NCI-H146 (cell line): ENCODE data around the gene ATP8B3.

Source experiments
- DNase-seq: peaks from one replicate; lab custom pipeline; 2025; lab: John Stamatoyannopoulos, UW

The ATP8B3 gene

DNA sequence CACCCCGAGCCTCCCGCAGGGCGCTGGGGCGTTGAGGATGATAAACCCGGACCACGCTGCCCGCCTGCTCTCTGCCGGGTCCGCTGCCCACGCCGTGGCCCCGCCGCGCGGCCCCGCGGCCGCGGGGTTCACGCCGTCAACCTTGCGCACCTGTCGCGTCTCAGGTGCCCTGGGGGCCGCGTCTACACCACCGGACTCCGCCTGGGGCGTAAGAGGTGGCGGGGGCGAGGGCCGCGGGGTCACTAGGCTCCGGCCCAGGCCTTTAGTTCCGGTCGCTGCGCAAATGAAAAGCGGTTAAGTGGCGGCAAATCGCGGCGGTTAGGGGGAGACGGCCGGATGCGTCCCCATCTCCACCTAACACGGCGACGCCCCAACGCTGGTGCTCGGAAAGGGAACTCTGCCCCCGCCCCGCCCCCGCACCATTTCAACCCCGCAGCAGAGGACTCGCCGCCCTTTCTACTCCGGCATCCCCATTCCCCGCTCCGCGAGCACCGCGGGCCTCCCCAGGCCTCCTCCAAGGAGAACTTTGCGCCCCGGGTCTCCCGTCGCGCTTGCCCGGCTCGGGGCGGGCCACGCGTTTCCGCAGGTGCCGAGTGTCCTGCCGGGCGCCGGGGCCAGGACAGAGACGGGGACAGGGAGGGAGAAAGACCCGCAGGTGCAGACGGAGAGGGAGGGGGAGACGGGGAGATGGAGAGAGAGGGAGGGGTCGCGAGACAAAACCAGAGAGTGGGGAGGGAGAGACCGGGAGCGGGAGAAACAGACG is 54.4 kb downstream of the ATP8B3 start:
- no peak for DNase-seq

DNA sequence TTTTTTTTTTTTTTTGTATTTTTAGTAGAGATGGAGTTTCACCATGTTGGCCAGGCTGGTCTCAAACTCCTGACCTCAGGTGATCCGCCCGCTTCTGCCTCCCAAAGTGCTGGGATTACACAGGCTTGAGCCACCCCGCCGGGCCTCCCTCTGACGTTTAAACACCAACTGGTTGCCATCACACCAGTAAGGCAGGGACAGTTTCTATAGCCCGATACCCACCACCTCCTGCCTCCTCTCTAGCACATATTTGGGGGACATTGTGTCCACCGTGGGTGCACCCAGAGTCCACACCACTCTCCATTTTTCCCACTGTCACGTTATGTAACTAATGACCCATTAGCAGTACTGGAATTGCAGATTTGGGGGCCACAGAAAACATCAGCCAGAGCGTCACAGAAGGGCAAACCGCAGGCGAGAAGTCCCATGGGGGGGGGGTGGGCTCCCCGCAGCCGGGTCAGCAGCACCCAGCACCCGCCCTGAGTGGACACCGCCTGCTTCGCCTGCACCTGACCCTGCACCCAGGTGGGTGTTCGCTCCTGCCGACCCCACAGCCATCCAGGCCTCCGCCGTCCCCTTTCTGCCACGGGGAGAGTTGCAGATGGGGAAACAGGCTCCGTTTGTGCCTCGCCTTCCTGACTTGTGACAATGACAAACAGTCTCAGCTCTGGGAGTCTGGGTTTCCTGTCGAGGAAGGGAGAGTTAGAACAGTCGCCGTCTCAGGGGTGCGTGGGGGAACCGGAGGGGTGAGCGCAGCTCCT is 55.2 kb downstream of the ATP8B3 start:
- no peak for DNase-seq

DNA sequence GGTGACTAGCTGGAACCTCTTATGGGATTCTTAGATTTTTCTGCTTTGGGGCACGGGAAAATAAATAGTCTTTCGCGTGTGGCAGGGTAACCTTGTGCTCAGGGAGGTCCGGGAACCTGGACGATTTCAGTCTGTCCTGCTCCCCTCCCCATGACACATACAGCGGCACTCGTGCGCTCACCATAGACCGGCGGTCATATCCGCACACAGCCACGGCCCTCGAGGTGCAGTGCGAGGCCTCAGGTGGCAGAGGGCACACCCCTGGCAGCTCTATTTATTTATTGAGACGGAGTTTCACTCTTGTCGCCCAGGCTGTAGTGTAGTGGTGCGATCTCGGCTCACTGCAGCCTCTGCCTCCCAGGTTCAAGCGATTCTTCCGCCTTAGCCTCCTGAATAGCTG is 55.8 kb downstream of the ATP8B3 start:
- no peak for DNase-seq

DNA sequence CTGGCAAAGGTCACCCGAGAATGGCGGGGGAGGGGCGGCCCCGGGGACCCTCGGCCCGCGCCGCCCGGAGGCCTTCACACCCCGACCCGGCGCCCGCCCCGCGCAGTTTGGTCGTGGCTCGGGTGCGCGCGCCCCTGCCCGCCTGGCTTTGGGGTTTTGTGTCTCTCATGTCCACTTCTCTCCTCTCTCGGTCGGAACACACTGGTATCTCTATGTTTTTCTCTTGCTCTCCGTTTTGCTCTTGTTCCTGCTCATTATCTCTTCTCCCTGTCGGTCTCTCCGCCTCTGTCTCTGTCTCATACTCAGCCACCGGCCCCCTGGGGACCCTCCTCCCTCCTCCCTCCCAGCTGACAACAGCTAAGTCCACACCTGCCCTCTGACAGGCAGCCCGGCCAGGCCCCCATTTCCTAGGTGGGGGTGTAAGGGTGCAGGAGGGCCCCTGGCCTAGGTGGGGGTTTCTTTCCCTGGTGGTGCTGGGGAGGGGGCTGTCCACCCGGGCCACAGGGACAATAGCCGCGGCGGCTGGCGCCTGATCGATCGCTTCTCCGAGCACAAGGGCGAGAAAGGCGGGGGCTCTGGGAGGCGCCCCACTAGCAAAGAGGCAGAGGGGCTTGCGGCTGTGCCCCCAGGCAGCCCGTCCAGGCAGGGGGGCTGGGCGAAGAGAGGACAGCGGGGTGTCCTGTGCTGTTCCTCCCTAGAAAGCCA is 56.5 kb downstream of the ATP8B3 start:
- DNase-seq, result no peak

DNA sequence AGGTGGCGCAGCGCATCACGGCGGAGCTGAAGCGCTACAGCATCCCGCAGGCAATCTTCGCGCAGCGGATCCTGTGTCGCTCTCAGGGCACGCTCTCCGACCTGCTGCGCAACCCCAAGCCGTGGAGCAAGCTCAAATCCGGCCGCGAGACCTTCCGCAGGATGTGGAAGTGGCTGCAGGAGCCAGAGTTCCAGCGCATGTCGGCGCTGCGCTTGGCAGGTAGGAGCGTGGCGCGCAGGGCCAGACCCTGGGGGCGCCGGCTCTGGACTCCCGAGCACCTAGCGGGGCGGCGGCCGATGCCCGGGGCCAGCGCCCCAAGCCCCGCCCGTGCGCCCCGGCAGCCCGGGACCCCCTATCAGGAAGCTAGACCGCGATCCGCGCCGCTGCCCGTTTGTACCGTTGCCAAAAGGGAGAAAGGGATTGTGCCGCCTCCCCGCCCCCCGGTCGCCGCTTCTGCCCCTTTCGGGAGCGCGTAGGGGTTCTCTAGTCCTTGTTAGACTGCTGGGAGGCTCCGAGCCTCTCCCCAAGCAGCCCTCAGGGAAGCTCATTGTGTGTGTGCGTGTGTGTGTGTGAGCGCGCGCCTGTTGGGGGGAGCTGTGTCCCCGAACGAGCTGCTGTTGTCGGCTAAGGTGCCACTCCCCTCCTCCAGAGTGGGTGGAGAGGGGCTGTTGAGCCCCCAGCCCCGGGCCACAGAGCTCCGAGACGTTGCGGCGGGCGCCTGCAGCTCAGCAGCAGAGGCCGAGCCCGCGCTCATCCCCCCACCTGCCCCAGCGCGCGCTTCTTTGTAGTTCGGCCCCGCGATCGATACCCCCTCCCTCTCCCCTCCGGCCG is 57.2 kb downstream of the ATP8B3 start:
- DNase-seq, result no peak

DNA sequence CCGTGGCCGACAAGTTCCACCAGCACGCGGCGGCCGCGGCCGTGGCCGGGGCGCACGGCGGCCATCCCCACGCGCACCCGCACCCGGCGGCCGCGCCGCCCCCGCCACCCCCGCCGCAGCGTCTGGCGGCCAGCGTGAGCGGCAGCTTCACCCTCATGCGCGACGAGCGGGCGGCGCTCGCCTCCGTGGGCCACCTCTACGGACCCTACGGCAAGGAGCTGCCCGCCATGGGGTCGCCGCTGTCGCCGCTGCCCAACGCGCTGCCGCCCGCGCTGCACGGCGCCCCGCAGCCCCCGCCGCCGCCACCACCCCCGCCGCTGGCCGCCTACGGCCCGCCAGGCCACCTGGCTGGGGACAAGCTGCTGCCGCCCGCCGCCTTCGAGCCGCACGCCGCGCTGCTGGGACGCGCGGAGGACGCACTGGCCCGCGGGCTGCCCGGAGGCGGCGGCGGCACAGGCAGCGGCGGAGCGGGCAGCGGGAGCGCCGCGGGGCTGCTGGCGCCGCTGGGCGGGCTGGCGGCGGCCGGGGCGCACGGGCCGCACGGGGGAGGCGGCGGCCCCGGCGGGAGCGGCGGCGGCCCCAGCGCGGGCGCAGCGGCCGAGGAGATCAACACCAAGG is 57.9 kb downstream of the ATP8B3 start:
- no peak for DNase-seq

DNA sequence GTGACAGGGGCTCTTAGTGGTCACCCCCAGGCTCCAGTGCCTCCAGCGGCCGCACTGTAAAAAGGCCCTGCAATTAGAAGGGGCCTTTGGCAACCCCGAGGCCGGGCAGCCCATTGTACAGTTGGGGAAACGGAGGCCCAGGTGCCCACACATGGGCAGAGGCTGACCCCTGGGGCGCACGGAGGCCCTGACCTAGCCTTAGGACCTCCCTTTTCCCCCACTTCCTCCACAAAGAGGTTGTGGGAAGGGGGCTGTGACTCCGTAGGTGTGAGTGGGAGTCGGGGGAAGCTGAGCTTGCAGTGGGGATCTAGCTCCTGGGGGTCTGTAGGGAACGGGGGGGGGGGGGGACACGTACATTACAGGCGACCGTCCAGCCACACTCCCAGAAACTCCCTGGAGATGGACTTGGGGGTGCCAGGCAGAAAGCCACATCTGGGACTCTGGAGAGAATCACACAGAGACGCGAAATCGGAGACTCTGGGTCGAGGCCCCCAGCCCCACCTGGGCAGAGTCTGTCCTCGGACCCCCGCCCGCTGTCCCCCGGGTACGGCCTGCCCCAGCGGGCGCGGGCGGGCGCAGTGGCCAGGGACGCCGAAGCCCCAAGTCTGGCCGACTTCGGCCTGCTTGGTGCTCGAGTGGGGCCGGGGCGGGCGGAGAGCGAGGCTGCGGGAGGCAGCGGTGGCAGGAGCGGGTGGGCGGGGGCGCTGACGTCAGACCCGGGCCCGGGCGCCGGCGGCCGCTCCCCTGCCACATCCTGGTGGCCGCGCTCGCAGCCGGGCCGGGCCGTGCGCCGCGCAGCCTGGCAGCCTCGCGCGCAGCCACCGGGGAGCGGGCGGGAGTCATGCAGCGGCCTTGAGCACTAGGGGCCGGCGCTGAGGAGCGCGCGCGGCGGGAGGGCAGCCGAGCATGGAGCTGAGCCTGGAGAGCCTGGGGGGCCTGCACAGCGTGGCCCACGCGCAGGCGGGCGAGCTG is 59.0 kb downstream of the ATP8B3 start, which contains the start of gene ONECUT3:
TSS of gene ONECUT3 (plus strand) at position 750 of the 972 bp plus-strand sequence. CDS start at position 907, 157 bp downstream.
- DNase-seq, result no peak

DNA sequence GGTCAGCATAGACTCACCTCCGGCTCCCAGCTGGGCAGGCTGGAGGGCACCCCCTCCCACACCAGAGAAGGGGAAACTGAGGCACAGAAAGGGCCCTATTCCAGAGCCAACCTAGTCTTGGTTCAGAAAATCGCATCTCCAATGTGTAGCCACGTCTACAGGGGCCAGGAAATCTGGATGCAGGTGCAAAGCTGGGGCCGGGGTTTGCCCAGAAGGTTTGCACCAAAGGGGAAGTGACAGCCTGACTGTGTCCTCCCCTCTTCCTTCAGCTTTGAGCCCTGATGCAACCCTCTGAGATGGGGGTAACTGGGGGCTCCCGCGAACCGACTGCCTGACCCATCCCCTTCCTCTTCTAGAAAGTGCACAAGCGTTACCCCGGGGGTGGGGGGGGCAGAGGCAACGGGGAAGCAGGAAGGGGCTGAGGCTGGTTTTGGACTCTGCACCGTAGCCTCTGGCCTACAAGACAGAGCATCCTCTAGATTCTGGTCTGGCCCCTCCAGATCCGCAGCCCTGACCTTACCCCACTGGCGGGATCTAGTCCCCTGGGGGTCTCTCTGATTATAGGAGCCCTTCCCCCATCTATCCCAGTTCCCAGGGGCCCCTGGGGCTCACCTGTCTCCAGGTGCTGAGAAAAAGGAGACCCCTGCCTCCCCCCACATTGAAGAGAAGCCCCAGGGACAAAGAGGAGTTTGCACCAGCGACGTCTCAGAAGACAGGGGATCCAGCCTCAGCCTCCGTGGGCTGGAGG is 59.9 kb downstream of the ATP8B3 start:
- no peak for DNase-seq

DNA sequence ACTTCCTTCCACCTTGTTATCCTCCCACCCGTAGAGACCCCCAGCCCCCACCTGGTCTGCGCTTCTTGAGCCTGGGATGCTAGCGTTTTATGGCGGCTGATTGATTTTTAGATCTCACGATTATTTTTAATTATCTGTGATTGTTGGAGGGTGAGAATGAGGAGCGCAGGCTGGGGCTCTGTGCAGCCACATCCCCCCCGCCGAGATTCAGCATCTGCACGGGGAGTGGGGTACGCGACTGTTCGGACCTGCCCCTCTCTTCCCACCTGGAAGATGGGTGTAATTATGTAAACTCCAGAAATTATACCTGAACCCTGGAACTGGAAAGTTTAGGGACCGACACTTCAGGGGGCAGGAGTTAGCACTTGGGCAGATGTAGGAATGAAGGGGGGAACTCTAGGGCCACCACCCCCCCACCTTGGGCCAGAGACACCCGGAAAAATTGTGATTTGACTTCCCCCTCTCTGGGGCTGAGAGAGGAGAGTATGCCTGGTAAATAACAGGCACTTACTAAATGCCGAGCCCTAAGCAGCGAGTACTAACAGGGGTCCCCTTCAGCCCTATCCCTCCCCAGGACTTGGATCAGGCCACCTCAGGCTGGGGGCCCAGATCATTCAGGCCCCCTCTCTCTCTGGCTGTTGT is 60.6 kb downstream of the ATP8B3 start:
- no peak for DNase-seq

DNA sequence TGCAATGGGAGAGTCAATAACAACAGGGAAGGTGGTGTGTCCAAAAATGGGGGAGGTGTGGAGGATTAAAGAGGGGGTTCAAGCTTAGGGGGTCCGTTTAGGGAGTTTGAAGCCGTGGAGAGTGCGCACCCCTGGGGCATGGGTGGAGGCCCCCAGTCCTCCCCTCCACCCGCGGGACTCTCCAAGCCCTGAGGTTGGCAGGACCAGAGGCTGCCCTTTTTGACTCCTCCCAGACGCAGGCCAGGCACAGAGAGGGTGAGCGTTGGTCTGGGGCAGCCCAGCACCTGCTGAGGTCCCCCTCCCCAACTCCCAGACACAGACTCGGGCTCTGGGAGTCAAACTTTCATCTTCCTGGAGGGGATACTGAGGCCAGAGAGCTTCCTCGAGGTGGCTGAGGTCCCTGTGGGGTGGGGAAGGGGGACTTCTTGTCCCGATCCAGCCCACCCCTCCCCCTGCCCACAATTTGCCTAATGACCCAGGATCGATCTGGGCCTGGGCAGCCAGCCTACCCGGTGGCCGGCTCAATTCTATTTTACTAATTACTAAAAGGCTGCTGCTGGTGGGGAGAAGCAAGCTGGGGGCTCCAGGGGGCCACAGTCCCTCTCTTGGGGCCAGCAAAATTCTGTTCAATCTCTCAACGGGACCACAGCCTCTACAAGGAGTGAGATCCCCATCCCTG is 61.6 kb downstream of the ATP8B3 start:
- no peak for DNase-seq

DNA sequence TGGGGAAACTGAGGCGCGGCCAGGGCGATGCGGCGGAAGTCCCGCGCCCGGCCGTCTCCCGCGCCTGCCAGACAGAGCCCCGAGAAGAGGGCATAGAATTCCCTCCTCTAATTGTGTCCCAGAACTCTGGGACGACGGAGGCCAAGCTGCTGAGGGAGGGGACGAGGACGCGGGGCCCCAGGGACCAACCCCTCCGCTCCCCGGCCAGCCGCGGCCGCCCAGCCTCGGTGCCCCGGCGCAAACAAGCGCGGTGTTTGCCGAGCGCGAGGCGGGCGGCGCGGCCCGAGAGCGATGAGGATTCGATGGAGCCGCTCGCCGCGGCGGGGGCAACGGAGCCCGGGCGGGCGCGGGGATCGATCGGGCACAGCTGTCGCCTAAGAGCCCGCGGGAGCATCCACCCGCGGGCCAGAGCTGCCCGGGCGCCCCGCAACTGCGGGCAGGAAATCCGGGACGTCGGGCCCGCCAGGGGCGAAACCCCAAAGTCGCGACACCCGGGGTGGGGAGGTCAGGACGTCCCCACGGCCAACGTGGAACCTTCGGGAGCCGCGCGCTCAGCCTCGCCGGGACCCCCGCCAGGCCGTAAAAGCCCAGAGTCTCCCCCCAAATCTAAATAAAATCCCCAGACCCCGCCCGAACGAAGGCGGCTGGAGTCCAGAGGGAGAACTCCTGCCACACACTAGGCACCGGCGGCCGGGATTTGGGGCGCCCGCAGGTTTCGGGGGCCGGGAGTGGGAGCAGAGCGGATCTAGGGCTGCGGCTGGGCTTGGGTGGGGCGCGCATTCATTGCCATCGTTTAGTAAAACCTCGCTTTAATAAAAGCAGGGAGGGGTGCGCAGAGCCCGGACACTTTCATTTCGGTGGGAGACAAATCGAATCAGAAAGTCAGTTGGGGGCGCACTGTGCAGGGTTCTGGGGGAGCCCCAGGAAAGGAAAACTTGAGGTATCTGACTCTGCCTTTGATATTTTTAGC is 62.4 kb downstream of the ATP8B3 start:
- no peak for DNase-seq

DNA sequence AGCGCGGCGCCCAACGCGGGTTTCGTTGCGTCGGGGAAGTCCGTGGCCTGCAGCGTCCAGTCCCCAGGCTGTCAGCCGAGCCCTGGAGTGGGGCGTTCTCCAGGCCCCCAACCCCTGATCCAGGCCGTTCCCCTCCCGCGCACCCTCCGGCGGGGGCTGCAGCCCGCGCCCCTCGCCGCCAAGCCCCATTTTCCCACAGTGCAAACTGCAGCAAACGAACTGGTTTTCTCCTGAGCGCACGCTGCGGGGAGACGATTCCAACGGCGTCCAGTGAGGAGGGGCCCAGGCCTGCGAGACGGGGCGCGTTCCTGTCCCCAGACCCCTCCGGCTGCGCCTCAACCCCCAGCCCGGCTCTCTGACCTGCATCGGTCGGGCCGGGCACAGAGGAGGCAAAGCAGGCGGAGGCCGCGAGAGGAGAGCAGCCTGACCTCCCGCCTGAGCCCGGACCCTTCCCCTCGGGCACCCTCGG is 63.2 kb downstream of the ATP8B3 start:
- no peak for DNase-seq

DNA sequence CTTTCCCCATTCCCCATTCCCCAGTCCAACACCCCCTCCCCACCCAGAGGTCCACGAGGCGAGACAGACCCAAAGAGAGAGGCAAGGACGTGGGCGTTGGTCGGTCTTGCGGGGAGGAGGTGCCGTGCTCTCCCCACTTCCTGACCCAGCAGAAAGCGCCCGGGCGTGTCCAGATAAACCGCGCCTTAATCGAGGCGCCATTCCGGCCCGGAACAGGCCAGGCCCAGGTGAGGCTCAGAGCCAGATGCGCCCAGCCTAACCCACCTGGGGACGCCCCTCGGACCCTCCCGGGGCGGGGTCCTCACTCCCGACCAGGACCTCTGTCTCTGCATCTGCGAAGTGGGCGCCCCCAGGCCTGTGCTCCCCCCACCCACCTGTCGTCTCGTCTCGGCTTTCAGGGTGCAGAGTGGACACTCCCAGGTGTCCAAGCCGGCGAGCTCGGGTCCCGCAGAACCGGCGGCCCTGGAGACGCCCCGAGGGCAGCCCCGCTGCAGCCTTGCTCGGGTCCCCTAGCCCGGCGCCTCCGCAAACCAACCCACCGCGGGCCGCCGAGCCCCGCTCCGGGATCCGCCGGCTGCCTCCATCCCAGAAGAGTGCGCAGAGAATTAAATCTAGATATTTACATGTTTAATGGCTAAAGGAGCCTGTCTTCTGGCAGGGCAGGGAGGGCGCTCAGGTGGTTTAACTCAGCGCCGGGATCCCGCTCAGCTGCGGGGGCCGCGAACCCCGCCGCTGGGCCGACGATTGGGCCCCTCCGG is 63.8 kb downstream of the ATP8B3 start:
- DNase-seq, result no peak

DNA sequence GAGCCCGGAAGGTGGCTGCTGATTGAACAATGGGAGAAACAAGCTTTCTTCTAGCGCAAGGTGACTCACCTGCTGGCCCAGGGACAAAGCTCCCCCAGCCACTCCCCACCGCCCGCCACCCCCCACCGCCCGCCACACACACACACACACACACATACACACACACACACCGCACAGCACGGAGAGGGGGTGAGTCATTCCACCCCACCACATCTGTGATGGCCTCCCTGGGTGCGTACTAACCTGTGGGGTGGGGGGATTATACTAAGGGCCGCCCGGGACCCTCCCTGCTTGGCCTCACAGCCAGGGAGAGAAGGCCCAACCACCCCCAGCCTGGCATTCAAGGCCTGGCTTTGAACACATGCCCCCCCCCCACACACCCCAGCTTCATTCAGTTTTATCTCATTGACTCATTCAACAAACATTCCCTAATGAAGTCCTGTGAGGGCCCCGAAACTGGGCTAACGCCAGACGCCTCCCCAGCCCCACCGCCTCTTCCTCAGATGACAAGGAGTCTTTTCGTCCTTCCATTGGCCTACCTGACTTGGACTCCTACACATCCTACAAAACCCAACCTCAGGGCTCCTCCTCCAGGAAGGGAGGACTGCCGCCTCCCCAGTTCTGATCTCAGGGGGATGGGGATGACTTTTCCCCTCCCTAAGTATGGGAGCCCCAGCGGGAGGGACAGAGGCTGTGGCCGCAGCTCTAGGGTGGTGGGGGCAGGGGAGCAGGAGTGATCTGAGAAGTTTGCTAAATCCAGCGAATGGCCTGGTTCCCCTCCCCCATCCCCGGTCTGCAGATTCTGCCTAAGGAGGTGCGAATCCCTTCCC is 64.6 kb downstream of the ATP8B3 start:
- DNase-seq, result no peak
